GM12874 (cell line): ENCODE data around the gene PCSK7.
A peak's percentile ranks its signal among the peaks of the same experiment; 100 is the strongest.

Source experiments
- TF ChIP-seq, protein P1 (sequence below): IDR thresholded peaks from 2 replicates; pipeline ENCODE4 v1.5.1; 2011; ENCODE audit warnings: low read depth, mild to moderate bottlenecking, control low read depth, low read length, moderate library complexity; ENCODE audit not compliant: insufficient read depth

The PCSK7 gene

GRCh38 chr11:117239295-117239694 is 7.4 kb upstream of the PCSK7 start:
- TF ChIP-seq, protein P1, sequence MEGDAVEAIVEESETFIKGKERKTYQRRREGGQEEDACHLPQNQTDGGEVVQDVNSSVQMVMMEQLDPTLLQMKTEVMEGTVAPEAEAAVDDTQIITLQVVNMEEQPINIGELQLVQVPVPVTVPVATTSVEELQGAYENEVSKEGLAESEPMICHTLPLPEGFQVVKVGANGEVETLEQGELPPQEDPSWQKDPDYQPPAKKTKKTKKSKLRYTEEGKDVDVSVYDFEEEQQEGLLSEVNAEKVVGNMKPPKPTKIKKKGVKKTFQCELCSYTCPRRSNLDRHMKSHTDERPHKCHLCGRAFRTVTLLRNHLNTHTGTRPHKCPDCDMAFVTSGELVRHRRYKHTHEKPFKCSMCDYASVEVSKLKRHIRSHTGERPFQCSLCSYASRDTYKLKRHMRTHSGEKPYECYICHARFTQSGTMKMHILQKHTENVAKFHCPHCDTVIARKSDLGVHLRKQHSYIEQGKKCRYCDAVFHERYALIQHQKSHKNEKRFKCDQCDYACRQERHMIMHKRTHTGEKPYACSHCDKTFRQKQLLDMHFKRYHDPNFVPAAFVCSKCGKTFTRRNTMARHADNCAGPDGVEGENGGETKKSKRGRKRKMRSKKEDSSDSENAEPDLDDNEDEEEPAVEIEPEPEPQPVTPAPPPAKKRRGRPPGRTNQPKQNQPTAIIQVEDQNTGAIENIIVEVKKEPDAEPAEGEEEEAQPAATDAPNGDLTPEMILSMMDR = no peak

DNA sequence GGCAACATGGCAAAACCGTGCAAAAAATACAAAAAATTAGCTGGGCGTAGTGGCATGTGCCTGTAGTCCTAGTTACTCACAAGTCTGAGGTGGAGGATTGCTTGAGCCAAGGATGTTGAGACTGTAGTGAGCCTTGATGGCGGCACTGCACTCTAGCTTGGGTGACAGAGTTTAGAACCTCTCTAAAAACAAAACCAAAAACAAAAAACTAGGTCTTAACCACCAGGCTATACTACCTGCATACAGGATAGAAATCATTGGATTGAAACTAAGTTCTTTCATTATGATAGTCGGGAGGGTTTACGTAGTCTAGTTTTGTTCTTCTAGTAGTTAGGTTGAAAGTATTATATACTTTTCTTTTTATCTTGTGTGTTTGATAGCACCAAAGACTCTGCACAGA is 6.3 kb upstream of the PCSK7 start:
- TF ChIP-seq, protein P1 = no peak

- TF ChIP-seq, protein P1 = no peak
These were observed 1.1 kb upstream of the PCSK7 start for GRCh38 chr11:117232911-117233409.

DNA sequence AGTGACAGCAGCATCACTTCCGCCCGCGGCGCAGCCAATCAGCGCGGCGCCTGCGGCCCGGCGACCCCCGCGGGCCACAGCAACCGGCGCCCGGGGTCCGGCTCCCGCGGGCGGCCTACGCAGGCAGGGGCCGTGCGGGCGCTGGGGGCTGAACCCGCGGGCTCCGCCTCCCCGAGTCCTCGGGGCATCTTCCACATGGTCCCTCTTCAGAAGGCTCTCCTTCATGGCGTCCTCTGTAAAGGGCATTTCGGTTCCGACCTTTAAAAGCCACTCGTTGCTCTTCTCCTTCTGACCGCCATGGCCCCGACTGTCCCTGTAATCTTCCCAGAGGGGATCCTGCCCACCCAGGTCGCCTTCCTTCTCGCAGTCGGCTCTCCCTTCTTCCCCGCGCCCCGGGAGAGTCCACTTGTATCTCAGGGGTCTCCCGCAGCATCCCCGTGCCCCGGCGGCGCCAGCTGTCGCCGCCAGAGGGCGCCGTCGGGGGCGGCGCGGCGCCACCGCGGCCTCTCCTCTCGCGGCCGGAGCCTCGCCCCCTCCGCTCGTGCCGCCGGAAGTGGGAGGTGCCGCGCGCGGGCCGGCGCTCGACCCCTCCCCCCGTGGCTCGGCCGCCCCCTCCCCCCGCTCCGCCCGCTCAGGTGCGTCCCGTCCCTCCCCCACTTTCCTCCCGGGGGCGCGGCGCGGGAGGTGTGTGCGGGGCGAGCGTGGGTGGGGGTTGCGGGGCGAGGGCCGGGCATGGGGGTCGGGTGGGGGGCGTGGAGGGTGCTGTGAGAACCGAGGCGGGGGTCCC is 412 bp upstream of the PCSK7 start, which contains the start of gene RNF214:
Gene RNF214 (plus strand): TSS at position 580 of the 787 bp plus-strand sequence. CDS start 1,602 bp downstream, outside the sequence.
- TF ChIP-seq, protein P1 = peak; percentile 88

GRCh38 chr11:117230999-117231841 is 653 bp downstream of the PCSK7 start:
- TF ChIP-seq, protein P1 = no peak

DNA sequence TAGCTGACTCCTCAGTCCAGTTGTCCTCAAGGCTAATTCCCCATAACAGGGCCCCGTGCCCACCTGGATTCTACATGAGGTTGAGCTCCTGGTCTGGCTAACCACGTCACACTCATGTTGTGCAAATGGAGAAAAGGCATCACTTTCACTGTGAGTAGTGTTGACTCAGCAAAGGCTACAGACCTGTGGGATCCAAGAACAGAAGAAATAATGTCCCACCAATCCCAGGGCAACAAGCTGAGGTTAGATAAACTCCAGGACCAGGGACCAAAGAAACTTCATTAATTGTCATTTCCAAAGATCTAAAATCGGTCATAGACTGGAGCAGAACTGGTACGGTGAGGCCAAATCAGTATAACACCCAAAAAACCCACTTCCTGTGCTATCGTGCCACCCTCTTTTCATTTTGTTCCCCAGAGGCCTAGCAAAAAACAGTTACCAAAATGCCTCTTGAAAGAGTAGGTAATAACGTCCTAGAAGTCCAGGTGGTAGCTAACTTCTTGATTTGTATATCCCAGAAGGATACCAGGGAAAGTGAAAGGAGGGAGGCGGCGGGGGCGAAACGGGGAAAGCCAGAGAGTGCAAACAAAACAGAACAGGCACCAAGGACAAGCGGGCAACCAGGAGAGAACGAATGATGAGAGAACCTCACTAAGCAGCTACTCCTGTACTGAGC is 1.4 kb downstream of the PCSK7 start:
- TF ChIP-seq, protein P1 = no peak

DNA sequence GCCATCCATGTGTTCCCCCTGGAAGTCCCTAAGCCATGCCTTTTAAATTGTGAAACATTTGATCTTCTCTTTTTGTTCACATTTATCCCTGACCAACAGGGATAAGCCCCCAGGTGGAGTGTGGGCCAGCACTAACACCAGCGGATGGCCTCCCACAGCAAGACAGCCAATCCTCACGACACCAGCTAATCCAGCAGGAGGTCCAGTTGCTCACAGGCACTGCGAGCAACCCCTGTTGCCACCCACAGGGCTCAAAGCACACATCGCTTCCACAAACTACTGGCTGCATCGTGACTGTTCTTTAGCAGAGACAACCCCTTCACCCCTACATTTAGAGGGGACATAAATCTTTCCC is 2.0 kb downstream of the PCSK7 start:
- TF ChIP-seq, protein P1 = no peak
